SU-DHL-6 (cell line): ENCODE measurements around the gene E2F1.

ENCODE experiments used
- H2AFZ ChIP-seq: fragments of 200-600 bp; sonication (generic); 2 replicates; pipeline ENCODE4 v1.6.1; 2014; ENCODE audit warnings: low read depth, mild to moderate bottlenecking, moderate library complexity, mixed read lengths, antibody characterized with exemption, low read length; ENCODE audit not compliant: severe bottlenecking
- H3F3A ChIP-seq: fragments of 200-600 bp; shearing (Covaris generic); 2 replicates; pipeline ENCODE4 v1.6.0; 2016; ENCODE audit warnings: antibody characterized with exemption, mild to moderate bottlenecking; ENCODE audit not compliant: insufficient read depth
- H3K27ac ChIP-seq: fragments of 200-600 bp; sonication (generic); 2 replicates; pipeline ENCODE4 v1.5.1; 2016; ENCODE audit warnings: low read depth, mild to moderate bottlenecking, low read length, moderate library complexity, mixed read lengths
- H3K27me3 ChIP-seq: fragments of 200-600 bp; sonication (generic), shearing (Covaris generic); 2 replicates; pipeline ENCODE4 v1.6.0; 2014; ENCODE audit warnings: mild to moderate bottlenecking, low read length
- H3K36me3 ChIP-seq: fragments of 200-600 bp; sonication (generic); 2 replicates; pipeline ENCODE4 v1.6.1; 2014; ENCODE audit warnings: mild to moderate bottlenecking, low read length, mixed read lengths
- H3K4me2 ChIP-seq: fragments of 300-600, 200-600 bp; shearing (Covaris generic), sonication (generic); 2 replicates; pipeline ENCODE4 v1.6.0; 2014; ENCODE audit warnings: low read length, low read depth, mild to moderate bottlenecking; ENCODE audit not compliant: poor library complexity, severe bottlenecking
- H3K4me3 ChIP-seq: fragments of 200-600 bp; sonication (generic); 2 replicates; pipeline ENCODE4 v1.5.1; 2014; ENCODE audit warnings: antibody characterized with exemption, low read length, mild to moderate bottlenecking, mixed read lengths; ENCODE audit not compliant: insufficient read depth, poor library complexity, severe bottlenecking
- H3K79me2 ChIP-seq: fragments of 200-600 bp; sonication (generic); 2 replicates; pipeline ENCODE4 v1.6.1; 2014; ENCODE audit warnings: mild to moderate bottlenecking, low read length, moderate library complexity; ENCODE audit not compliant: insufficient read depth
- H3K9ac ChIP-seq: fragments of 200-600 bp; sonication (generic); 2 replicates; pipeline ENCODE4 v1.7.0; 2014; ENCODE audit warnings: mild to moderate bottlenecking, low read length
- H3K9me2 ChIP-seq: fragments of 200-600 bp; sonication (generic); replicated peaks from 2 replicates; pipeline ENCODE4 v1.6.1; 2014; ENCODE audit warnings: low read length; ENCODE audit not compliant: insufficient read depth
- H3K9me3 ChIP-seq: fragments of 200-600 bp; sonication (generic); 2 replicates; pipeline ENCODE4 v1.6.1; 2014; ENCODE audit warnings: low read length, mixed read lengths; ENCODE audit not compliant: insufficient read depth
- H4K20me1 ChIP-seq: fragments of 200-600 bp; sonication (generic); 2 replicates; pipeline ENCODE4 v1.6.1; 2014; ENCODE audit warnings: low read depth, mild to moderate bottlenecking, antibody characterized with exemption, low read length, moderate library complexity, mixed read lengths
- EZH2phosphoT487 ChIP-seq: fragments of 200-600 bp; sonication (generic), shearing (Covaris generic); conservative IDR thresholded peaks from 2 replicates; pipeline ENCODE4 v1.6.1; 2018; ENCODE audit warnings: mild to moderate bottlenecking, antibody characterized with exemption, low read length, moderate library complexity, mixed read lengths
- TF ChIP-seq, protein P1 (sequence below): fragments of 200-600 bp; sonication (generic); IDR thresholded peaks from one replicate; pipeline ENCODE4 v1.5.1; 2017; ENCODE audit warnings: antibody characterized with exemption, mild to moderate bottlenecking, low read length, moderate library complexity; ENCODE audit not compliant: insufficient read depth, poor library complexity, severe bottlenecking

The E2F1 gene

DNA sequence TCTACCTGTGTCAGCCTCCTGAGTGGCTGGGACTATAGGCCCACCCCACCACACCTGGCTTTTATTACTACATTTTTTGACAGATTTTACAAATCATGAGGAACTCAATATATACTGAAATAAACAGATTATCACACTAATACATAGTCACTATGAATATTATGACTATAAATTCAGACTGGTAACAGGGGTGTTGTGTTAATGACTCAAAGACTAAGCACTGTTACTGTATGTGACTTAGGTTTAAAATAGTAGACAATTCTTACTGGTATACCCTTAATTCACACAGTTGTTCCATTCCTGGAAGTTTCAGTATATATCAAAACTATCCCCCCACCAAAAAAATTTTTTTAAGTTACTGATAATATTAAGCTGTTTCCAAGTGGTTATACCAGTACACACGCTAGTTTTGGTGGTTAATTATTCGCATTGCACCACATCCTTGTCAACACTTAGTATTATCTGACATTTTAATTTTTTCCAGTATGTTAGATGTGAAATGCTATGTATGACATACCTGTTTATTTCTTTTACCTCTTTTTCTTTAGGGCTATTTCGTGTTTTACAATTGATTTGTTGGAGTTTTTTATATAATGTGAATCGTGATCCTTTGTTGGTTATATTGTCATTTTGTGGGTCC lies 58.5 kb downstream of the E2F1 start:
- Histone ChIP-seq H3K27ac (no peak overlapping the region), H3K9ac (no peak overlapping the region), H3F3A (no peaks in the 10 kb centered on the region), H3K4me3 (no peak overlapping the region), H3K9me3 (no peaks in the 10 kb centered on the region), H3K4me2 (no peak overlapping the region), H3K79me2 (no peaks in the 10 kb centered on the region), H3K27me3 (no peaks in the 10 kb centered on the region), H3K36me3 (no peaks in the 10 kb centered on the region), H3K9me2 (no peaks in the 10 kb centered on the region), H2AFZ (no peak overlapping the region), H4K20me1 (no peaks in the 10 kb centered on the region)
- TF ChIP-seq, protein P1, sequence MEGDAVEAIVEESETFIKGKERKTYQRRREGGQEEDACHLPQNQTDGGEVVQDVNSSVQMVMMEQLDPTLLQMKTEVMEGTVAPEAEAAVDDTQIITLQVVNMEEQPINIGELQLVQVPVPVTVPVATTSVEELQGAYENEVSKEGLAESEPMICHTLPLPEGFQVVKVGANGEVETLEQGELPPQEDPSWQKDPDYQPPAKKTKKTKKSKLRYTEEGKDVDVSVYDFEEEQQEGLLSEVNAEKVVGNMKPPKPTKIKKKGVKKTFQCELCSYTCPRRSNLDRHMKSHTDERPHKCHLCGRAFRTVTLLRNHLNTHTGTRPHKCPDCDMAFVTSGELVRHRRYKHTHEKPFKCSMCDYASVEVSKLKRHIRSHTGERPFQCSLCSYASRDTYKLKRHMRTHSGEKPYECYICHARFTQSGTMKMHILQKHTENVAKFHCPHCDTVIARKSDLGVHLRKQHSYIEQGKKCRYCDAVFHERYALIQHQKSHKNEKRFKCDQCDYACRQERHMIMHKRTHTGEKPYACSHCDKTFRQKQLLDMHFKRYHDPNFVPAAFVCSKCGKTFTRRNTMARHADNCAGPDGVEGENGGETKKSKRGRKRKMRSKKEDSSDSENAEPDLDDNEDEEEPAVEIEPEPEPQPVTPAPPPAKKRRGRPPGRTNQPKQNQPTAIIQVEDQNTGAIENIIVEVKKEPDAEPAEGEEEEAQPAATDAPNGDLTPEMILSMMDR: no peak
- no peak for TF ChIP-seq EZH2phosphoT487

DNA sequence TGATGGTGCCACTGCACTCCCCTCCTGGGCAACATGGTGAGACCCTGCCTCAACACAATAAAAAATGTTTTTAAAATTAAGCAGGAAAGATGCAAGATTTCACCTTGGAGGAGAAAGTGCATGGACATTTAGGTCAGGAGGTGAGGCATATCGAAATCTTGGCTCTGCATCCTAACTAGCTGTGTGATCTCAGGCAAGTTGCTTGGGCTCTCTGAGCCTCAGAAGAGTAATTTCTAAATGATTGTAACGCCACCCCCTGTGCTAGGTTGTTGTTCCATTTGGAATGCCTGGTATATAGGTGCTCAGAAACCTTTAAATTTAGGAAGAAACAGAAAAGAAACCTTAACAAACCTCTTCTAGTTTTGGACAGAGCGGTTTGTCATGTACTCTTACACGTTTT lies 60.0 kb downstream of the E2F1 start:
- H2AFZ ChIP-seq: no peak overlapping the region
- no peaks in the 10 kb centered on the region for H3K9me2 ChIP-seq
- H3F3A ChIP-seq: no peaks in the 10 kb centered on the region
- H3K79me2 ChIP-seq: no peaks in the 10 kb centered on the region
- H3K27me3 ChIP-seq: no peaks in the 10 kb centered on the region
- no peak overlapping the region for H3K27ac ChIP-seq
- no peak overlapping the region for H3K4me2 ChIP-seq
- H3K4me3 ChIP-seq: no peak overlapping the region
- no peaks in the 10 kb centered on the region for H3K9me3 ChIP-seq
- H4K20me1 ChIP-seq: no peaks in the 10 kb centered on the region
- no peaks in the 10 kb centered on the region for H3K36me3 ChIP-seq
- no peak overlapping the region for H3K9ac ChIP-seq
- TF ChIP-seq EZH2phosphoT487: no peak
- TF ChIP-seq, protein P1: no peak
